Epithelial cell of esophagus (primary cell): Measurements from ENCODE around the gene AP2A2.

Experiments used
- DNase-seq: peaks from one replicate; pipeline ENCODE4 v3.0.0; 2010; ENCODE audit warnings: low read depth
- H3K4me3 ChIP-seq: 2 replicates; pipeline ENCODE4 v1.5.1; 2011; ENCODE audit warnings: mild to moderate bottlenecking, low read length, control low read depth
- CTCF ChIP-seq: IDR thresholded peaks from 2 replicates; pipeline ENCODE4 v1.5.1; 2011; ENCODE audit warnings: low read depth, mild to moderate bottlenecking, low read length, control low read depth, inconsistent platforms; ENCODE audit not compliant: insufficient read depth; ENCODE audit errors: missing control alignments

The AP2A2 gene

GRCh38 chr11:929405-929804 lies 3.7 kb downstream of the AP2A2 start:
- no peak for TF ChIP-seq CTCF
- no peak overlapping the region for H3K4me3 ChIP-seq
- DNase-seq, result no peak

GRCh38 chr11:931385-931784 lies 5.7 kb downstream of the AP2A2 start:
- no peak for TF ChIP-seq CTCF
- no peak overlapping the region for H3K4me3 ChIP-seq
- DNase-seq, result no peak

GRCh38 chr11:932435-932834 lies 6.8 kb downstream of the AP2A2 start:
- H3K4me3 ChIP-seq, result no peak overlapping the region
- DNase-seq, result no peak
- TF ChIP-seq CTCF, result no peak

- no peak for DNase-seq
- no peak for TF ChIP-seq CTCF
- H3K4me3 ChIP-seq, result no peak overlapping the region
Measured at GRCh38 chr11:933142-933851, 7.6 kb downstream of the AP2A2 start.

- TF ChIP-seq CTCF, result no peak
- DNase-seq, result no peak
- H3K4me3 ChIP-seq, result no peak overlapping the region
Measured at GRCh38 chr11:933936-934335, 8.3 kb downstream of the AP2A2 start.

GRCh38 chr11:934527-934926 lies 8.9 kb downstream of the AP2A2 start:
- no peak overlapping the region for H3K4me3 ChIP-seq
- TF ChIP-seq CTCF, result no peak
- DNase-seq, result no peak

GRCh38 chr11:936199-936598 lies 10.5 kb downstream of the AP2A2 start:
- DNase-seq, result no peak
- no peak for TF ChIP-seq CTCF
- no peak overlapping the region for H3K4me3 ChIP-seq
